Left hindlimb (tissue), 1 donor: ENCODE data around the gene CHD5.

Experiments used
- DNase-seq: peaks from one replicate; pipeline ENCODE4 v3.0.0-alpha.2; 2018

The CHD5 gene

DNA sequence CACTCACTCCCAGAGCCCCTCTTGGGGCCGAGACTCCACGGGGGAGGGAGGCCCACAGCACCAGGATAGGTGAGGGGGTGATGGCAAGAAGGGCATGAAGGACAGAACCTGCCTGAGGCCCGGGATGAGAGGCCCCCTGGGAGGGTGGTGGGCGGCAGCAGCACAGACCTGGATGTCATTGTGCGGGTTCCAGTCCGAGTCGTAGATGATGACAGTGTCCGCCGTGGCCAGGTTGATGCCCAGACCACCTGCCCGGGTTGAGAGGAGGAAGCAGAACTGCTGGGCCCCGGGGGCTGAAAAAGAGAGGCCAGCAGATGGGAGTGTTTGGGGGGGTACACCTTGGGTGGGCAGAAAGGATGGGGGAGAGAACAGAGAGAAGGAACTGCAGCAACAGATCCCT, 50.1 kb downstream of the CHD5 start:
- DNase-seq: peak; percentile 13

DNA sequence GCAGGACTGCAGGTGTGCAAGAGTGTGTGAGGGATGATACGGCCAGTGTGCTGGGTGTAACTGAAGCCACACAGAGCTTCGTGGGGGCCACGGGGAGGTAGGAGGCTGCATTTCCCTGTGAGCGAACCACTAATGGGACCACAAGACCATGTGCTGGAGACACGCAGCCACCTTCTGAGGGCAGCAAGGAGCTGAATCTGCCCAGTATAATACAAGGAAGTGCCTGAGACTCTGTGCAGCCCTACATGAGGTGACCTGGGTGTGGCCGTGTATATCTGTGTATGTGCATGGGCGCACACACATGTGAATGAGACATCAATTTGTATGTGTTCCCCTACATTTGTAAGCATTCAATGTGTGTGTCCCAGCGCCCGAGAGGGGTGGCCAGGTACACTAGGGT, 50.8 kb downstream of the CHD5 start:
- peak; percentile 6 for DNase-seq

DNA sequence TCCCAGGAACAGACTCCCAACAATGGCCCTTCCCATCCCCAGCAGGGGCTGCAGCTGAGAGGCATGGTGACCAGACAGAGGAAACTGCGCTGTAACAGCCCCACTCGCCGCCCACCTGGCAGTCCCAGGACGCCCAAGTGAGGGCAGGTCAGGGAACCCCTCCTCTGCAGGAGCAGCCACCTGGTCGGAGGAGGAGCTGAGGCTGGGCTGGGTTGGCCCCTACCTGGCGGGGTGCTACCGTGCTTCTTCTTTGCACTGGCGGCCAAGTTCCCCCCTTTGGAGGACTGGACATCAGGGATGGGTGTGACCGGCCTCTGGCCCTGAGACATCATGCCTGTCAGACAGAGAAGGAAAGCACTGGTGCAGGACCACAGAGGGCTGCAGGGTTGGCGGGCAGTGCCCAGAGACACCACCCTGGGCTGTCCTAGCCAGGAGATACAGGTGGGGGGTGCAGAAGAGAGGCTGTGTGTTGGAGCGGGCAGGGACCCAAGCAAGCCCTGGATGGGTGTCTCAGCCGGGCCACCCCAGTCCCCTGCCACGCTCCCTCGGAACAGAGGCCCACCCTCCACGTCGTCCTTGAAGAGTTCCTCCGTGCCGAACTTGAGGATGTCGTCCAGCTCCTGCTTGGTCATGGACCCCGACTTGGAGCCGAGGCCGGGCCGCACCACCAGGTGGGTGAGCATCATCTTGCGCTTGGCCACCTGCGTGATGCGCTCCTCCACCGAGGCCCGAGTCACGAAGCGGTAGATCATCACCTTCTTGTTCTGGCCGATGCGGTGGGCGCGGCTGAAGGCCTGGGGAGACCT, 51.6 kb downstream of the CHD5 start:
- peak; percentile 23 for DNase-seq

DNA sequence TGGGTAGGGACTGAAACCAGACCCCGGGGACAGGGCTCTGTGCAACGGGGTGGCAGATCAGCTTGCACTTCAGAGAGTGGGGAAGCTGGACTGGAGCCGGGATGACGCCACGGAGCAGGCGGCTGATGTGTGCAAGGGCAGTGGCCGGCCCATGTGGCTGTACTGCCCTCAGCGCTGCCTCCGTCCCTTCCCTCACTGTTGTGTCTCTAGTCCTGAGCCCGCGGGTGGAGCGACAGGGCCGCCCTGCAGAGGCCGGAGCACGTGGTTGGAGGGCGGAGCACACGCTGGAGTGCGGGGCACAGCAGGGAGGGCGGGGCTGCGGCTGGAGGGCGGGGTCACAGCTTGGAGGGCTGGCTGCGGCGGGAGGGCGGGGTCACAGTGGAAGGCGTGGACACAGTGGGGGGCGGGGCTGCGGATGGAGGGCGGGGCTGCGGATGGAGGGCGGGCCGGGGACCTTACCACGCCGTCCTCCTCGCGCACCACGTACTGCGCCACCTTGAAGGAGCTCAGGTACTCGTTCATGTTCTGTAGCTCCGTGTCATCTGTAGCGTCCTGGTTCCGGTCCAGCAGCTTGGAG, 52.4 kb downstream of the CHD5 start:
- DNase-seq: peak; percentile 74

DNA sequence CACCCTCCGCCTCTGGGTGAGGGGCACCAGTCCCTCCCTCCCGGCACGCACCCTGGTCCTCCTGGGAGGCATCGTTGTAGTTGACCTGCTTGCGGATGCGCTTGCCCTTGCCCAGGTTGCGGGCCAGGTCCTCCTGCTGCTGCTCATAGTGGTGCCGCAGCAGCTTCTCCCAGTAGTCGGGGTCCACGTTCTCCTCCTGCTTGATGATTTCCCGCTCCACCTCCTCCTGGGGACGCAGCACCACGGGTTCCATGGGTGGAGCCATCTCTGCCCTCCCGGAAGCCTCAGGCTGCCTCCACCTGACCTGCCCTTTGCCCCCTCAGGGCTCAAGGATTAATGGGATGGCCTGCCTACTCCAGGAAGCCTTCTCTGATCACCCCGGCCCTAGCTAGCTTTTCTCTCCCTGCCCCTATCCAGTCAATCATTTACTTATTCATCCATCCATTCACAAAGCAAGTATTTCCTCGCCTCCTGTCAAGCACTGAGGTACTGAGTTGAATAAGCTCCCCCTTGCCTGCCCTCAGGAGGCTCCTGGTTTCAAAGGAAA, 53.5 kb downstream of the CHD5 start:
- DNase-seq: peak; percentile 23

DNA sequence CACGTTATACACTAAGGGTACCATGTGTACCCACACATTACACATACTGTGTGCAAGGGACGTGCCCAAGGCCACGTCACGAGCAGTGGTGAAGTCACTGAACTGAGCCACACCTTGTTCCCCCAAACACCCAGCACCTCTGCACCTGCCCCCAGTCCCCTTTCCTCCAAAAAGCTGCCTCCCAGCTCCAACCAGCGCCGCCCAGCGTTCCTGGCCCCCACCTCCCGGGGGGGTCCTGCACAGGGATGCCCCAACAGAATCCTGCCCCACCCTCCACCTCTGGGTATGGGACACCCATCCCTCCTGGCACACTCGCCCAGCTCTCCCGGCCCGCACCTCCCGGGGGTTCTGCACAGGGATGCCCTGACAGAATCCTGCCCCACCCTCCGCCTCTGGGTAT, 54.1 kb downstream of the CHD5 start:
- DNase-seq: peak; percentile 10

DNA sequence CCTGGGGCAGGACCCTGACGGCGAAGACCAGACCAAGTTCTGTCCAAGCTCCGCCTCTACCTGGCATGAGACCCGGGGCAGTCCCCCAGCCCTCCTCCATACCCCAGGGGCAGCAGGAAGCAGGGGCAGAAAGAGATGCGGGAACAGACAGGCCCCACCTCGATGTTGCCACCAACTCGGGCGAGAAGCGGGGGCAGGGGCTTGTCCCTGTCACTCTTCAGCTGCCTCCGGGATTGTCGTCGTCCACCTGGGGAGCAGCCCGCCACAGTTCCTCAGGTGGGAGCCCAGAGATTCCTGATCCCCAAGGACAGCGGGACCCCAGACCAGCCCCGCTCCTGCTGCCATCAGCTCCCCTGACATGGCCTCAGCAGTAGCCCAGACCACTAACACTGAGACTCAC, 54.8 kb downstream of the CHD5 start:
- peak; percentile 15 for DNase-seq

DNA sequence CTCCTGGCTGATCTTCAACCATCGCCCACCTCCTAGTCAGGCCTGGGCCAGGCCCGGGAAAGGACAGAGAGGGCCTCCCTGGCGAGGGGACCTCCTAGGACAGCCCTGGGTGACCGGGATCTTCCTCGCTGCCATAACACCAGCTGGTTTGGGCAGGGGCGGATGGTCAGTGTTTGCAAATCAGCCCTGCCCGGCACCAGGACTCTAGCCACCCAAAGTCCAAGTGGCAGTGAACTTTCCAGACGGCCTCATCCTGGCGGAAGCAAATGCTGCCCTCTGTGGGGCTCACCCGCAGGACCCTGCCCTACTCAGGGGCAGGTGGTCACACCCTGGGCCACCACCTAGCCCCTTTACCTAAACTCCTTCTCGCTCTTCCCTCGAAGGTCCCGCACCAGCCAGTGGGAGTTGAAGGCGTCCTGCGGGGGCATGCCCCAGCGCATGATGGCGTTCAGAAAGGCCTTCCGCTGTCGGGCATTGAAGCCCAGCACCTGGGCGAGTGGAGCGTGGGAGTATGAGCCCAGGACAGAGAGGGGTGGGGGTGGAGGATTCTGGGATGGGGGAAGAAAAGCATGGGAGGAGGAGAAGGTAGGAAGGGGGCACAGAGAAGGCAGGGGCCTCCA, 55.3 kb downstream of the CHD5 start:
- peak; percentile 12 for DNase-seq

DNA sequence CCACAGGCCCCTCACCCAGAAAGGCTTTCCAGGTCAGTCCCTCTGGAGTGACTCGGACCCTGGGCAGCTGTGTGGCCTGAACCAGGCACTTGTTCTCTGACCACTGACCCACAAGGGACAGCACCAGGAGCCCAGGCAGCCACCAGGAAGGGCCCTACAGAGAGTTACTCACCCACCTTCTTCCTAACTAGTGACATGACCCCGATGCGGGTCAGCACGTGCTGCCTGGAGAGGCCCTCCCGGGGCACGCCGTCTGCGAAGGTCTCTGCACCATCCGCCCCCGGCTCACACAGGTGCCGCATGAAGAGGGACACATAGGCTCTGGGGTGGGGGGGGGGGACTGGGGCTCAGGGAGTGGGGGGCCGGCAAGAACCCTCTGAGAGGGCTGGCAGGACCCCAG, 55.8 kb downstream of the CHD5 start:
- DNase-seq: peak; percentile 11

DNA sequence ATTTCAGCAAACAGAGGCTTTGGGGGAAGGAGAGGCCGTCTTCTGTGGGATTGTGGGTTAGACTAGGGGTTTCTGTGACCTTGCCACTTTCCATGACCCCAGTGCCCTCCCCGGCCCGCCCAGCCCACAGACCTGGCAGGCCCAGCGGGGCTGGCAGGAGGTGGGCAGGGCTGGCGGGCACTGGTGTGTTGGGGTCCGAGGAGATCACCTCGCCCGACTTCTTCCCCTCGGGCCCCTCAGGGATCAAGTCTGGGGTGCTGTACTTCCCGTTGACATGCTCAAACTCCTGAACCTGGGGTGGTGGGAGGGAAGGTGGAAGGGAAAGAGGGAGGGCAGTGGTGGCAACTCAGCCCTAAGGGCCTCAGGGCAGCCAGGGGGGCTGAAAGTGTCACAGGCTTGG, 56.3 kb downstream of the CHD5 start:
- DNase-seq: no peak

DNA sequence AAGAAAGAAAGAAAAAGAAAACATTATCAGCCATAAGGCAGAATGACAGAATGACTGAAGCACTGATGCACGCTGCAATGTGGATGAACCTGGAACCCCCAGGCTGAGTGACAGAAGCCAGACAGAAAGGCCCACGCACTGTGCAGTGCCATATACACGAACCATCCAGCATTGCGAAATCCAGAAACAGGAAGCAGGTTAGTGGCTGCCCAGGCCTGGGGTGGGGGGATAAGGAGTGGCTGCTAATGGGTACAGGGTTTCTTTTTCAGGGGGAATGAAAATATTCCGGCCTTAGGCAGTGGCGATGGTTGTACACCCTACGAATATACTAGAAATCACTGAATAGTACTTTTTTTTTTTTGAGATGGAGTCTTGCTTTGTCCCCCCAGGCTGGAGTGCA, 57.0 kb downstream of the CHD5 start:
- peak; percentile 13 for DNase-seq

DNA sequence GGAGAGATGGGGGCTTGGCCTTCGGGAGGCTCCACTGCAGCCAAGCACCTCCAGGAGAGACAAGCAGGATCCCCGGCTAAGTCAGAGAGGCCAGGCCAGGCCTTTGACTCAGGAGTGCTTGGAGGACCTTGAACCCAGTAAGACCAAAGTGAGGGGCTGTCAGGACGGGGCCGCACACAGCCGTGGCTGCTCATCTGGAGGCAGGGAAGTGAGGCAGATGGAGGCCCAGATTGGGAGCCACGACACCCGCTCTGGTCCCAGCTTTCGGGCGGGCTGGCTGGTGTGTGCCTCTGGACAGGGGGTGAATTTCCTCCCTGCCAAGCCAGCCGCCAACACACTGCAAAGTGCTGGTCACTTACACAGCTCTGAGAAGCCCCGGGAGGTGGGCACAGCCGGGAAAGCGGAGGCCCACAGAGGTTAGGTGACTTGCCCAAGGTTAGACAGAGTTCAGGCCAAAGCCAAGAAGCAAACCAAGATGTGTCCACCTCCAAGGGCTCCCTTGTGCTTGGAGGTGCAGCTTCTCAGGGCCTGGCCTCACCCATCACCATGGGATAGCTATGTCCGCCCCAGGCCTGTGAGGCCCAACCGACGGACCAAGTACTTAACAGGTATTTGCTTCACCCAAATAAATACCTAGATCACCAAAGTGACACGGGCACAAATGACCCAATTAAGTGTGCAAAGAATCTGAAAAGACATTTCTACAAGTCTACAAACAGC, 58.3 kb downstream of the CHD5 start:
- peak; percentile 11 for DNase-seq

DNA sequence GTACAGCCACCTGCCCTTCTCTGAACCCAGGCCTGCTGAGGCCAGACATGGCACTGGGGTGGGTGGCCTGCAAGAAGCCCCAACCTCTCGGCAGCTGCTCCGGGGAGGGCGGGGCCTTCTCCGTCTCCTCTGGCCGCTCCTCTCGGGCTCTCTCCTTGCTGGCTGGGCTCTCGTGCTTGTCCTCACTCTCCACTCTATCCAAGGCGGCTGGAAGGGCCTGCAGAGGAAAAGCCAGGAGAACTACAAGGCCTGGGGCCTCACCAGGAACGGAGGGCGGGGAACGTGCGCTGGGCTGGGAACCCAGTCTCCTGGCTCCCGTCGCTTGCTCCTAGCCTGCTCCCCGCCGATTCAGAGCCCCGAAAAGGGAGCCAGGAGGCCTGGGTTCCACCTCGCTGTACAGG, 59.1 kb downstream of the CHD5 start:
- peak; percentile 7 for DNase-seq

DNA sequence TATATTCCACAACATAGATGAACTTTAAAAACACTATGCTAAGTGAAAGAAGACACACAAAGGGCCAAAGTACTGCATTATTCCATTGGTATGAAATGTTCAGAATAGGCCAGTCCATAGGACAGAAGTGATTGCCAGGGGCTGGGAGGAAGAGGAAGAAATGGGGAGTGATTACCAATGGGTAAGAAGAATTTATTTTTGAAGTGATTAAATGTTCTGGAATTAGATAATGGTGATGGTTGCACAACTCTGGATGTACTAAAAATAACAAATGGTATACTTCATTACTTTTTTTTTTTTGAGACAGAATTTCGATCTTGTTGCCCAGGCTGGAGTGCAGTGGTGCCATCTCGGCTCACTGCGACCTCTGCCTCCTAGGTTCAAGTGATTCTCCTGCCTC, 61.7 kb downstream of the CHD5 start:
- no peak for DNase-seq

DNA sequence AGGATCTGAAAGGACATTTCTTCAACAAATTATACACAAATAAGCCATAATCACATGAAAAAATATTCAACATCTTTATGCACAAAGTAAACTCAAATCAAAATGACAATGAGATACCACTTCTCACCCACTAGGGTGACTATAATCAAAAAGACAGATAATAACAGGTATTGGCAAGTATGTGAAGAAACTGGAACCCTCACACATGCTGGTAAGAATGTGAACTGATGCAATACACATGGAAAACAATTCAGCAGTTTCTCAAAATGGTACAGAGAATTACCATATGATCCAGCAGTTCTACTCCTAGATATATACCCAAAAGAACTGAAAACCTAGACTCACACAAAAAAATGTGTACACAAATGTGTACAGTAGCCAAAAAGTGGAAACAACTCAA, 62.5 kb downstream of the CHD5 start:
- no peak for DNase-seq

DNA sequence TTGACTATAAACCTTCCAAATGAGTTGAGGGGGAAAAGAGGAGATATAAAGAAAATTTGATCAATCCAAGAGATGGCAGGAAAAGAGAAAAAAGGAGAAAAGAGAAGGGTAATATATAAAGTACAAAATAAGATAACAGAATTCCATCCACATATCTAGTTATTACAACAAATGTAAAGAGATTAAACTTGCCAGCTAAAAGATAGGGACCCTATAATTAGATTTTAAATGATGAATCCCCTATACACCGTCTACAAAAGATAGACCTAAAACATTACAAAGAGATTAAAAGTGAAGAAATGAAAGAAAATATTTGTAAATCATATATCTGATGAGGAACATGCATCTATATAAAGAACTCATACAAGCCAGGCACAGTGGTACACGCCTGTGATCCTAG, 63.1 kb downstream of the CHD5 start:
- no peak for DNase-seq

DNA sequence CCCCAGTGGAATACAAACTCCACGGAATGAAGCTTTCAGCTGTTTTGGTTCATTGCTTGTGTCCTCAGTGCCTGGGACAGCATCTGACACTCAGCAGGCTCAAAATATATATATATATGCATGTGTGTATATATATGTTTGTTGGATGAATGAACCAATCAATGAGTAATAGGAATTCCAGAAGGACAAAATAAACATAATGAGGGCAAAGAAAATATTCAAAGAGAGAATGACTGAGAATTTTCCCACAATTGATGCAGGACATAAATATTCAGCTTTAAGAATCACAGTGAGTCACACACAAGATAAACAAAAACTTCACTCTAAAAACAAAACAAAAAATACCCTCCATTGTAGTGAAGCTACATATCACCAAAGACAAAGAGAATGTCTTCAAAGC, 64.0 kb downstream of the CHD5 start:
- no peak for DNase-seq

DNA sequence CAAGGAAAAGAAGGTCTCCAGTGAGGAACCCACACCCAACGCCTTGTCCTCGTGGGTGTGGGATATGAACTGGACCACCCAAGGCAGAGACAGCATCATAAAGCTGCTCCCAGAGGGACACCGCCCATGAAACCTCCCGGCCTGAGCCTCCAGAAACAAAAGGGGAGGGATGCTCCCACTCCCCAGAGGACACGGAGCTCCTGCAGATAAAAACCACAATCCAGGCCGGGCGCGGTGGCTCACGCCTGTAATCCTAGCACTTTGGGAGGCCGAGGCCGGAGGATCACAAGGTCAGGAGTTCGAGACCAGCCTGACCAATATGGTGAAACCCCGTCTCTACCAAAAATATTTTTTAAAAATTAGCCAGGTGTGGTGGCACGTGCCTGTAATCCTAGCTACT, 66.4 kb downstream of the CHD5 start:
- DNase-seq: no peak

DNA sequence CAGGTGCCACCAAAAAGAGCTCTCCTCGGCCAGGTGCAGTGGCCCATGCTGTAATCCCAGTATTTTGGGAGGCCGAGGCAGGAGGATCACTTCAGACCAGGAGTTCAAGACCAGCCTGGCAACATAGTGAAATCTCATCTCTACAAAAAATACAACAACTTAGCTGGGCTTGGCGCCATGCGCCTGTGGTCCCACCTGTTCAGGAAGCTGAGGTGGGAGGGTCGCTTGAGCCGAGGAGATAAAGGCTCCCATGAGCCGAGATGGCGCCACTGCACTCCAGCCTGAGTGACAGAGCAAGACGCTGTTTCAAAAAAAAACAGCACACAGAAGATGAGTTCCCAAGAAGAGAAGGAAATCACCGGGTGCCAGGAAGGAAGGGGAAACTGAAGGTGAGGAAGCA, 67.0 kb downstream of the CHD5 start:
- DNase-seq: no peak

DNA sequence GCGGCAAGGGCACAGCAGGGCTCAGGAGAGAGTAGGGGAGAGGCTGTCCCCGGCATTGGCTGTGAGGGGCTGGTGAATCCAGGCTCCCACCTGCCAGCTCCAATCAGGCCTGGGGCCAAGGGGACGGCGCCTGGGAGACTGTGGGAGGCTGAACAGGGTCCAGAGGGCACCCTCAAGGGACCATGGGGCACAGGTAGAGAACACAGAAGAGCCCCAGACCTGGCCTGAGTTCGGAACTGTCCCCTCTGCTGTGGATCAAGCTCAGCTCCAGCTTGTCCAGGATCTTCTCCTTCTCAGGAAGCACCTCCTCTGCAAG, 67.5 kb downstream of the CHD5 start:
- DNase-seq: peak; percentile 15

DNA sequence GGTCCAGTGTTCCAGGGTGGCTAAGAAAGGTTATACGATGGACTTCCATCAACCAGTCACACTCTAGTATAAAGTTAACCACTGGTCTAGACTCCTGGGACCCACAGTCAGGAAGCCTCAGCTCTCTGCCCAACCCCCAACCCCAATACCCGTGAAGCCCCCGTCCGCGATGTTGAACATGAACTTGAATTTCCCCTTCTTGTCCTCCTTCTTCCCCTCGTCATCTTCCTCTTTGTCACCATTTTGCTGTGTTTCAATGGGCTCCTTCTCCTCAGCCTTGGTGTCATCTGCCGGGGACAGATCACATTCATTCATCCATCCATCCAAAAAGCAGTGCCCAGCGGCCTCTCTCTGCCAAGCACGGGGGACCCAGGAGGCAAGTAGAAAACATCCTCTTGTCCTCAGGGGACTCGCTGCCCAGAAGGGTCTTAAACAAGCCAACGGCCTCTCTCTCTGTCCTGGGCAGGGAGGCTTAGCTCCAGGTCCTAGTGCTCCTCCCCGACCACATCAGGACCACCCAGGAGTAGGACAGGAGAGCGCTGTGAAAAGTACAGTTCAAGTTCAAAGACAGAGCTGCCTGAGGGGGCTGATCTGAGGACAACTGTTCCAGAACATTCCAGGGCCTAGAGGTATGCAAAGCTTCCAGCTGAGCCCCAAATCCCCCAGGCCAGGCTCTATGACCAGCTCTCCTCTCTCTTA, 68.0 kb downstream of the CHD5 start:
- peak; percentile 13 for DNase-seq

DNA sequence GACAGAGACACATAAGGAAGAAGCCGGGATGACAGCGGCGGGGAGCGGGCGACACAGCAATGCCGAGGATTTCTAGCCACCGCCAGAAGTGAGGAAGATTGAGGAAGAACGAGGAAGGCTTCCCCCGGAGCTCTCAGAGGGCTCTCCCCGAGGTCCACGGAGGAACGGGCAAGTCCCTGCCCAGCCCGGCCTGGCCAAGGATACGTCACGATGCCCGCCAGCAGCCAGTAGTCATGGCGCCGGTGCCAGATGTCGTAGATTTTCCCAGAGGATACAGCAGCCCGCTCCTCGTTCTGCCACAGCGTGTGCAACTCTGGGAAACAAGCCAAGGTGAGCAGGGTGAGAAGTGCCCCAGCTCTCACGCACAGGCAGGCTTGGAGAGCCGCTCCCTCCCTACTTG, 68.5 kb downstream of the CHD5 start:
- peak; percentile 3 for DNase-seq

DNA sequence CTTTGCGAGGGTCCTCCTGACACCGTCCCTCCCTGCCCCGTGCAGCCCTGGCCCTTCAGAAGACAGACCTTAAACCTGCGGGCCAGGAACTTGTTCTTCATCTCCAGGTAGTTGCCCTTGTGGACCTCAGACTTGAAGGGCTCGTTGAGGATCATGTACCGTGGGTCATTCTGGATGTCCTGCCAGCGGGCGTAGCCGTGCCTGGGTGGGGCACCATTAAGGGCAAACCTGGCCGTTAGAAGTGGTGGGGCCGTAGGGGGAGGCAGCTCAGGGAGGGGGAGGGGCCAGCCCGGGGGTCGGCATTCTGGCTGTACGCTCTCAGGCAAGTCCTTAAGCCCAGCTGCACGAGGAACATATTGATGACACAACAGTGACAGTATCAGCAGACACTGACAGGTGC, 69.8 kb downstream of the CHD5 start:
- peak; percentile 21 for DNase-seq
